ENCODE results near the gene PPA1. TPM values are rescaled to one million over a fixed set of nuclear protein-coding genes. Genes with fewer than 3 reads are reported as not detected.
"Not testable (repeated sequence)": the region's sequence is repeated elsewhere in the genome, so short reads cannot be mapped to it uniquely, and the experiment has no call there.

PPA1 gene
- polyA plus RNA-seq, 1 donor: 76.3 TPM

- no peak for DNase-seq (ENCODE audit: low read depth)
Observed at GRCh38 chr10:70254778-70255328, 21.6 kb upstream of the PPA1 start.

GRCh38 chr10:70253878-70254765 is 20.9 kb upstream of the PPA1 start:
- no peak for DNase-seq (ENCODE audit: low read depth)

- no peak for DNase-seq (ENCODE audit: low read depth)
Observed at GRCh38 chr10:70250961-70251680, 17.9 kb upstream of the PPA1 start.

GRCh38 chr10:70247360-70247759 is 14.1 kb upstream of the PPA1 start:
- no peak for DNase-seq (ENCODE audit: low read depth)

- no peak for DNase-seq (ENCODE audit: low read depth)
Observed at GRCh38 chr10:70241081-70241480, 7.9 kb upstream of the PPA1 start.

GRCh38 chr10:70239986-70240385 is 6.8 kb upstream of the PPA1 start:
- DNase-seq (ENCODE audit: low read depth): not testable (repeated sequence)

GRCh38 chr10:70239077-70239976 is 6.1 kb upstream of the PPA1 start:
- not testable (repeated sequence) for DNase-seq (ENCODE audit: low read depth)

GRCh38 chr10:70237958-70238536 is 4.8 kb upstream of the PPA1 start:
- not testable (repeated sequence) for DNase-seq (ENCODE audit: low read depth)

- peak; percentile 32 for DNase-seq (ENCODE audit: low read depth)
Observed at GRCh38 chr10:70234668-70235447, 1.6 kb upstream of the PPA1 start.

- no peak for DNase-seq (ENCODE audit: low read depth)
Observed at GRCh38 chr10:70233939-70234300, 691 bp upstream of the PPA1 start.

- no peak for DNase-seq (ENCODE audit: low read depth)
Observed at GRCh38 chr10:70232859-70233108, 445 bp downstream of the PPA1 start.

GRCh38 chr10:70232155-70232858 is 922 bp downstream of the PPA1 start:
- no peak for DNase-seq (ENCODE audit: low read depth)

GRCh38 chr10:70228491-70228890 is 4.7 kb downstream of the PPA1 start:
- no peak for DNase-seq (ENCODE audit: low read depth)

GRCh38 chr10:70227548-70228320 is 5.5 kb downstream of the PPA1 start:
- no peak for DNase-seq (ENCODE audit: low read depth)

- DNase-seq (ENCODE audit: low read depth): no peak
Observed at GRCh38 chr10:70223728-70224127, 9.5 kb downstream of the PPA1 start.

- not testable (repeated sequence) for DNase-seq (ENCODE audit: low read depth)
Observed at GRCh38 chr10:70222811-70223447, 10.3 kb downstream of the PPA1 start.

- DNase-seq (ENCODE audit: low read depth): no peak
Observed at GRCh38 chr10:70222340-70222794, 10.9 kb downstream of the PPA1 start.

GRCh38 chr10:70221030-70221429 is 12.2 kb downstream of the PPA1 start:
- DNase-seq (ENCODE audit: low read depth): no peak

- no peak for DNase-seq (ENCODE audit: low read depth)
Observed at GRCh38 chr10:70212879-70213278, 20.4 kb downstream of the PPA1 start.

All from forelimb muscle (tissue), 1 donor.